Measurements from ENCODE around the gene CEMIP. TPM values are rescaled to one million over a fixed set of nuclear protein-coding genes. Genes with fewer than 3 reads are reported as not detected.

CEMIP gene
- total and polyA plus RNA-seq, 2 of the 4 experiments (the other 2 are of a cell fraction): 63.8 to 78.0 TPM

- no peak overlapping the region for H2BK15ac ChIP-seq (ENCODE audit: low read depth, low read length)
- intact Hi-C loops (cut with micrococcal nuclease): no loop called here
- no peak overlapping the region for H2BK5ac ChIP-seq (ENCODE audit: low read depth, low read length, poor library complexity, severe bottlenecking)
- H3K4me3 ChIP-seq (ENCODE audit: insufficient read depth, low read depth, low read length): no peak overlapping the region
- no peaks in the 10 kb centered on the region for H3K9me3 ChIP-seq (ENCODE audit: control insufficient read depth, insufficient read depth, low read length)
- POLR2A ChIA-PET (ENCODE audit: unreplicated experiment): no interaction called here
- H3K56ac ChIP-seq (ENCODE audit: extremely low read depth, insufficient read depth, low read length): no peak overlapping the region
- H2AFZ ChIP-seq (replicated peaks; ENCODE audit: low read length, poor library complexity): no peak overlapping the region
- no peak overlapping the region for H3K9ac ChIP-seq (ENCODE audit: low read depth, low read length)
- H2AK5ac ChIP-seq (ENCODE audit: low read depth, low read length): no peak overlapping the region
- H3K79me1 ChIP-seq (ENCODE audit: low read depth in 1 of 2, low read length in 2 of 2): peaks cover 0 to 6% of the 10 kb centered on the region in 2 experiments; a peak in 2 of 4 replicates
- H3K14ac ChIP-seq (replicated peaks; ENCODE audit: low read depth, low read length): no peak overlapping the region
- H4K8ac ChIP-seq (ENCODE audit: low read depth in 2 of 2, low read length in 2 of 2): no peak overlapping the region
- H3K27me3 ChIP-seq (ENCODE audit: control insufficient read depth, insufficient read depth, low read length): no peaks in the 10 kb centered on the region; the same call in 1 of the 2 replicates
- no peak overlapping the region for H3K4me2 ChIP-seq (ENCODE audit: low read depth, low read length)
- no peak overlapping the region for H4K5ac ChIP-seq (ENCODE audit: low read depth, low read length)
- no peak overlapping the region for H3K23ac ChIP-seq (ENCODE audit: low read depth, low read length)
- H3K36me3 ChIP-seq (ENCODE audit: control insufficient read depth, insufficient read depth, low read length): peaks cover 69% of the 10 kb centered on the region
- ATAC-seq (ENCODE audit: low read depth) (no peak), DNase-seq (no peak)
- no peak overlapping the region for H3K27ac ChIP-seq (ENCODE audit: insufficient read depth, low read length)
- H2BK120ac ChIP-seq (ENCODE audit: low read depth, low read length): no peak overlapping the region
- peaks cover 85% of the 10 kb centered on the region for H4K20me1 ChIP-seq (ENCODE audit: insufficient read depth, low read length)
- H3K4me1 ChIP-seq (ENCODE audit: control insufficient read depth, insufficient read depth, low read length): peaks cover 3% of the 10 kb centered on the region; the same call in 1 of the 2 replicates
- no peak overlapping the region for H3K18ac ChIP-seq (ENCODE audit: low read depth, low read length)
- CTCF ChIA-PET: no interaction called here
- dilution Hi-C loops (cut with HindIII; ENCODE audit: low sequenced_read_pairs, unreplicated experiment): no loop called here
- no peak overlapping the region for H3K4ac ChIP-seq (ENCODE audit: low read depth, low read length)
- in situ Hi-C loops (cut with MboI; ENCODE audit: low sequenced_read_pairs): no loop called here
- no peak overlapping the region for H2AK9ac ChIP-seq (replicated peaks; ENCODE audit: low read depth, low read length, poor library complexity)
- BruUV-seq (replicated peaks): no TSS peak
- no peak overlapping the region for H2BK20ac ChIP-seq (ENCODE audit: low read depth, low read length)
- no peak for TF ChIP-seq RAD21 (IDR thresholded peaks at IDR 0.05; ENCODE audit: low read length)
- no peak for TF ChIP-seq RCOR1 (IDR thresholded peaks at IDR 0.05; ENCODE audit: insufficient replicate concordance, low read length)
- TF ChIP-seq POLR2A (IDR thresholded peaks at IDR 0.05; ENCODE audit: low read depth, low read length): no peak
- TF ChIP-seq BHLHE40 (IDR thresholded peaks at IDR 0.05; ENCODE audit: low read depth, low read length): no peak
- no peak for TF ChIP-seq MAZ (IDR thresholded peaks at IDR 0.05; ENCODE audit: borderline replicate concordance, low read depth, low read length)
- TF ChIP-seq CEBPB (IDR thresholded peaks at IDR 0.05; ENCODE audit: low read depth, low read length): no peak
- TF ChIP-seq SMC3 (IDR thresholded peaks at IDR 0.05; ENCODE audit: low read depth, low read length): no peak
- TF ChIP-seq NFE2L2 (IDR thresholded peaks at IDR 0.05; ENCODE audit: low read depth, low read length): no peak
- 88% methylated on average over 2 of the region's 4 CpGs; no CpG with 5 or more reads in 1 of the 2 experiments for WGBS, 2 experiments (ENCODE audit: extremely low coverage in 2 of 2, insufficient read length in 1 of 2)
- peaks cover 5% of the 10 kb centered on the region; the same call in 1 of the 2 replicates for H3K9me1 ChIP-seq (ENCODE audit: insufficient read depth, low read length)
- H4K91ac ChIP-seq (ENCODE audit: insufficient read depth, low read depth, low read length): no peak overlapping the region
Observed at GRCh38 chr15:80855206-80855605, 76.0 kb downstream of the CEMIP start.

All from IMR-90 (cell line).